Astrocyte (in vitro differentiated cells and primary cell): ENCODE results near the gene GDI2. TPM values are rescaled to one million over a fixed set of nuclear protein-coding genes. Genes with fewer than 3 reads are reported as not detected.
A peak's percentile ranks its signal among the peaks of the same experiment; 100 is the strongest.
"Not testable (repeated sequence)": the region's sequence is repeated elsewhere in the genome, so short reads cannot be mapped to it uniquely, and the experiment has no call there.

Experiments
- DNase-seq: peaks from one replicate; pipeline ENCODE4 v3.0.0-alpha.2; 2010; ENCODE audit warnings: low read depth
- FAIRE-seq: peaks from 2 replicates; lab custom pipeline; 2011; peaks lifted over from hg19 to GRCh38; lab: Jason Lieb, UNC
- H2AFZ ChIP-seq: 2 replicates; pipeline ENCODE4 v1.6.0; 2012; ENCODE audit warnings: low read depth, low read length, inconsistent platforms
- H3K27ac ChIP-seq: 2 replicates; pipeline ENCODE4 v1.5.1; 2011; ENCODE audit warnings: low read depth, low read length, inconsistent platforms
- H3K27me3 ChIP-seq: 2 replicates; pipeline ENCODE4 v1.6.0; 2011; ENCODE audit warnings: low read length, inconsistent platforms; ENCODE audit not compliant: insufficient read depth
- H3K36me3 ChIP-seq: 2 replicates; pipeline ENCODE4 v1.5.1; 2011; ENCODE audit warnings: low read length, inconsistent platforms; ENCODE audit not compliant: insufficient read depth
- H3K4me1 ChIP-seq: 2 replicates; pipeline ENCODE4 v1.5.1; 2011; ENCODE audit warnings: low read length, inconsistent platforms; ENCODE audit not compliant: insufficient read depth
- H3K4me2 ChIP-seq: 2 replicates; pipeline ENCODE4 v1.6.0; 2012; ENCODE audit warnings: low read length, inconsistent platforms
- H3K4me3 ChIP-seq: 2 replicates; pipeline ENCODE4 v1.5.1; 2011; ENCODE audit warnings: low read depth, mild to moderate bottlenecking, low read length, inconsistent platforms; ENCODE audit not compliant: insufficient read depth
- H3K79me2 ChIP-seq: 2 replicates; pipeline ENCODE4 v1.6.0; 2012; ENCODE audit warnings: mild to moderate bottlenecking, low read length, inconsistent platforms; ENCODE audit not compliant: insufficient read depth
- H3K9ac ChIP-seq: 2 replicates; pipeline ENCODE4 v1.6.0; 2012; ENCODE audit warnings: mild to moderate bottlenecking, low read length, inconsistent platforms
- H3K9me3 ChIP-seq: 2 replicates; pipeline ENCODE4 v1.5.1; 2012; ENCODE audit warnings: low read depth, mild to moderate bottlenecking, low read length, inconsistent platforms; ENCODE audit not compliant: insufficient read depth
- H4K20me1 ChIP-seq: 2 replicates; pipeline ENCODE4 v1.6.0; 2012; ENCODE audit warnings: low read length, inconsistent platforms; ENCODE audit not compliant: insufficient read depth
- H3K27ac Mint-ChIP-seq: one replicate; pipeline ENCODE4 v1.8.0; 2021; ENCODE audit warnings: mild to moderate bottlenecking, mixed read lengths; ENCODE audit not compliant: unreplicated experiment
- H3K27me3 Mint-ChIP-seq: one replicate; pipeline ENCODE4 v1.8.0; 2021; ENCODE audit warnings: low read depth, mixed read lengths; ENCODE audit not compliant: unreplicated experiment
- H3K36me3 Mint-ChIP-seq: one replicate; pipeline ENCODE4 v1.8.0; 2021; ENCODE audit warnings: low read depth, mixed read lengths; ENCODE audit not compliant: unreplicated experiment
- H3K4me1 Mint-ChIP-seq: one replicate; pipeline ENCODE4 v1.8.0; 2021; ENCODE audit warnings: low read depth, mixed read lengths; ENCODE audit not compliant: unreplicated experiment
- H3K4me3 Mint-ChIP-seq: one replicate; pipeline ENCODE4 v1.8.0; 2021; ENCODE audit warnings: mild to moderate bottlenecking, moderate library complexity, mixed read lengths; ENCODE audit not compliant: unreplicated experiment
- H3K9me3 Mint-ChIP-seq: one replicate; pipeline ENCODE4 v1.8.0; 2021; ENCODE audit warnings: mild to moderate bottlenecking, mixed read lengths; ENCODE audit not compliant: unreplicated experiment
- CTCF ChIP-seq: IDR thresholded peaks from 2 replicates; pipeline ENCODE4 v1.5.1; 2011; ENCODE audit warnings: low read depth, mild to moderate bottlenecking, inconsistent platforms, low read length, moderate library complexity; ENCODE audit not compliant: insufficient read depth
- EZH2 ChIP-seq: IDR thresholded peaks from 2 replicates; pipeline ENCODE4 v1.6.1; 2012; ENCODE audit warnings: mild to moderate bottlenecking, low read length, inconsistent platforms; ENCODE audit not compliant: insufficient read depth
- total RNA-seq: library from RNA; stranded (reverse); gene quantifications from 2 replicates; pipeline ENCODE4 v1.2.1, GENCODE V29; 2021

GDI2 gene
- total RNA-seq, 1 donor from 2014 or later = 280 TPM

GRCh38 chr10:5840314-5841307 is 27.4 kb upstream of the GDI2 start:
- H3K4me1 ChIP-seq = no peaks in the 10 kb centered on the region

GRCh38 chr10:5836181-5836580 is 22.9 kb upstream of the GDI2 start:
- DNase-seq, H3K27me3 Mint-ChIP-seq, H3K36me3 ChIP-seq, H3K27me3 ChIP-seq, H3K27ac Mint-ChIP-seq, H3K79me2 ChIP-seq, H4K20me1 ChIP-seq, H3K9ac ChIP-seq, H3K4me3 ChIP-seq, FAIRE-seq, H2AFZ ChIP-seq, H3K4me1 Mint-ChIP-seq, H3K4me1 ChIP-seq, H3K9me3 ChIP-seq, H3K36me3 Mint-ChIP-seq, H3K4me2 ChIP-seq, H3K9me3 Mint-ChIP-seq, H3K4me3 Mint-ChIP-seq, H3K27ac ChIP-seq: not testable (repeated sequence)

More at GRCh38 chr10:5840314-5841307, 27.4 kb upstream of the GDI2 start:
- H3K36me3 ChIP-seq = no peaks in the 10 kb centered on the region
- H3K27me3 Mint-ChIP-seq = peaks cover 2% of the 10 kb centered on the region
- H3K27ac Mint-ChIP-seq = no peak overlapping the region
- peaks cover 4% of the 10 kb centered on the region for H3K4me1 Mint-ChIP-seq
- FAIRE-seq = no peak
- H3K36me3 Mint-ChIP-seq = no peaks in the 10 kb centered on the region
- H3K9me3 Mint-ChIP-seq = no peaks in the 10 kb centered on the region
- H2AFZ ChIP-seq = peak overlapping the region; percentile 83
- H3K4me2 ChIP-seq = peak overlapping the region; percentile 59
- H3K27me3 ChIP-seq = no peaks in the 10 kb centered on the region
- peak overlapping the region; percentile 54 for H3K4me3 Mint-ChIP-seq
- H4K20me1 ChIP-seq = no peaks in the 10 kb centered on the region
- no peak overlapping the region for H3K9ac ChIP-seq
- DNase-seq = peak; percentile 14
- TF ChIP-seq CTCF (no peak), EZH2 (no peak)
- H3K4me3 ChIP-seq = no peak overlapping the region
- H3K9me3 ChIP-seq = no peaks in the 10 kb centered on the region
- no peaks in the 10 kb centered on the region for H3K79me2 ChIP-seq
- H3K27ac ChIP-seq = no peak overlapping the region

GRCh38 chr10:5835446-5836095 is 22.3 kb upstream of the GDI2 start:
- Mint-ChIP-seq H3K4me3 (no peak overlapping the region), H3K36me3 (no peaks in the 10 kb centered on the region), H3K27me3 (peaks cover 8% of the 10 kb centered on the region), H3K4me1 (no peaks in the 10 kb centered on the region), H3K27ac (no peak overlapping the region), H3K9me3 (no peaks in the 10 kb centered on the region)
- no peak overlapping the region for H3K4me2 ChIP-seq
- H2AFZ ChIP-seq = no peak overlapping the region
- no peaks in the 10 kb centered on the region for H3K4me1 ChIP-seq
- H3K79me2 ChIP-seq = no peaks in the 10 kb centered on the region
- DNase-seq (no peak), FAIRE-seq (no peak)
- no peak overlapping the region for H3K27ac ChIP-seq
- H3K9ac ChIP-seq = no peak overlapping the region
- no peaks in the 10 kb centered on the region for H4K20me1 ChIP-seq
- no peak for TF ChIP-seq CTCF
- H3K9me3 ChIP-seq = no peaks in the 10 kb centered on the region
- H3K36me3 ChIP-seq = no peaks in the 10 kb centered on the region
- H3K4me3 ChIP-seq = no peak overlapping the region
- no peaks in the 10 kb centered on the region for H3K27me3 ChIP-seq
